K562 treated with DMSO at 1 percent for 24 hours (cell line): ENCODE measurements around the gene C4orf54. TPM values are rescaled to one million over a fixed set of nuclear protein-coding genes. Genes with fewer than 3 reads are reported as not detected.

Experiments used
- total RNA-seq: library from RNA; unstranded; fragments of 300-600 nt; gene quantifications from 2 replicates; pipeline ENCODE4 v1.2.3, GENCODE V29; 2022; ENCODE audit warnings: low read depth; ENCODE audit not compliant: insufficient read depth

Gene C4orf54
- not detected in 2 replicates for total RNA-seq

GRCh38 chr4:99657798-99658197 lies at the start of gene C4orf54:
Gene C4orf54 (minus strand): TSS chr4:99657828. CDS start chr4:99654648, 3,180 bp downstream.

Other genes starting within 250 kb of the C4orf54 start
- not detected in 2 replicates for gene ADH7, start 222.5 kb downstream of the C4orf54 start, total RNA-seq
- gene C4orf17, start 146.8 kb downstream of the C4orf54 start, total RNA-seq = not detected in 2 replicates
- gene TRMT10A, start 93.8 kb downstream of the C4orf54 start, total RNA-seq = 6.1 TPM in 2 replicates
- gene MTTP, start 83.0 kb downstream of the C4orf54 start, total RNA-seq = not detected in 2 replicates
- gene DAPP1, start 159.0 kb upstream of the C4orf54 start, total RNA-seq = 3.0 and 4.8 TPM in 2 replicates
- 23.0 and 25.1 TPM in 2 replicates for gene LAMTOR3, start 236.6 kb upstream of the C4orf54 start, total RNA-seq